ENCODE data around the gene INPP4A.

INPP4A gene

GRCh38 chr2:98441706-98442450 is 2.8 kb upstream of the INPP4A start:
- no peak overlapping the region for H3K9ac ChIP-seq (ENCODE audit: low read depth, low read length)
- H3K27me3 ChIP-seq (ENCODE audit: insufficient read depth, low read length) = no peaks in the 10 kb centered on the region
- peaks cover 5% of the 10 kb centered on the region for H3K9me3 ChIP-seq (ENCODE audit: insufficient read depth, low read depth, low read length)
- H3K36me3 ChIP-seq (ENCODE audit: insufficient read depth, low read depth, low read length) = no peaks in the 10 kb centered on the region
- peaks cover 30% of the 10 kb centered on the region; the same call in 1 of the 2 replicates for H3K4me1 ChIP-seq (ENCODE audit: insufficient read depth, low read length)
- H3K4me3 ChIP-seq (ENCODE audit: low read length) = peak overlapping the region; percentile 4; the same call in 1 of the 2 replicates
- no peak overlapping the region for H3K27ac ChIP-seq (ENCODE audit: low read length)

DNA sequence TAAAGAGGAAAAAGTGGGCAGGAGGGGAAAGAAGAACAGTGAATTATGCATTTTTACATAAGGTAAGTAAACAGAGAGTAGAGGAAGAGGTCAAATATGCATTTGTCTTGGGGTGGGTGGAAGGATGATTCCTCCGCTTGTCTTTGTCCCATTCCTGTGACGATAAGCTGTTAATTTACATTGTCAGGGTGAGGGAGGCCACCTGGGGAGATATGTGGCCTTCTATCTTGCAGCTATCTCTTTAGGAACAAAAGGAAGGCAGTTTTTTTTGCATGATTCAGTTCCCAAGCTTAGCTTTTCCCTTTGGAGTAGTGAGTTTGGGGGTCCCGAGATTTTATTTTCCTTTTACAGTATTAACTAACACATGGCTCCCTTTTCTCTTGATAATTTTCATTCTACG is 2.2 kb upstream of the INPP4A start:
- Histone ChIP-seq H3K4me1 (ENCODE audit: insufficient read depth, low read length) (peaks cover 28% of the 10 kb centered on the region; the same call in 1 of the 2 replicates), H3K27ac (ENCODE audit: low read length) (no peak overlapping the region), H3K27me3 (ENCODE audit: insufficient read depth, low read length) (no peaks in the 10 kb centered on the region), H3K4me3 (ENCODE audit: low read length) (peak overlapping the region; percentile 4; the same call in 1 of the 2 replicates), H3K9ac (ENCODE audit: low read depth, low read length) (no peak overlapping the region), H3K9me3 (ENCODE audit: insufficient read depth, low read depth, low read length) (peaks cover 5% of the 10 kb centered on the region), H3K36me3 (ENCODE audit: insufficient read depth, low read depth, low read length) (no peaks in the 10 kb centered on the region)

DNA sequence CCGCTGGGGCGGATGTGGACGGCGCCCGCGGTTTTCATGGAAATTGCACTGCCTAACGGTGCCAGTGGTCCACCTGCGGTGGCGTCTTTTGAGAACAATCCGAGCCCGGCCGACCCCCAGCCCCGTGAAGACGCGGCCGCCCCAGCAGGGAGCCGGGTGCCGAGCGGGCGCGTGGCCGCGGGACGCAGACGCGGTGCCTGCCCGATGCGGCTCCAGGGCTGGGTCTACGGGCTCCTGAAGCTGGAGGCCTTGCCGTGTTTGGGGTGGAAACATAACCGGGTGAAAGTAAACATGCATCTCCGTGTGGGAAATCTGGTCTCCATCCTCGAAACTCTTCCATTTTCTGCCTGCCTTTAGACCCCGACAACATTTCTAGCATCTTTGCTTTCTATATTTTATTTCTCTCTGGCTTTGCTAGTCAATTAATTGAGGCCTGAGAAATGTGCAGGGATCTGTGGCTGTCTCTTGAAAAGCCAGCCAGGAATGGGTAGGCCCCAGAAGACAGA is 572 bp downstream of the INPP4A start:
- Histone ChIP-seq H3K9ac (ENCODE audit: low read depth, low read length) (peak overlapping the region; percentile 71; the same call in 1 of the 2 replicates), H3K36me3 (ENCODE audit: insufficient read depth, low read depth, low read length) (no peaks in the 10 kb centered on the region), H3K27me3 (ENCODE audit: insufficient read depth, low read length) (no peaks in the 10 kb centered on the region), H3K9me3 (ENCODE audit: insufficient read depth, low read depth, low read length) (no peaks in the 10 kb centered on the region), H3K27ac (ENCODE audit: low read length) (no peak overlapping the region), H3K4me1 (ENCODE audit: insufficient read depth, low read length) (peaks cover 36% of the 10 kb centered on the region; the same call in 1 of the 2 replicates), H3K4me3 (ENCODE audit: low read length) (peak overlapping the region; percentile 83)

- Histone ChIP-seq H3K27ac (ENCODE audit: low read length) (no peak overlapping the region), H3K9me3 (ENCODE audit: insufficient read depth, low read depth, low read length) (no peaks in the 10 kb centered on the region), H3K36me3 (ENCODE audit: insufficient read depth, low read depth, low read length) (no peaks in the 10 kb centered on the region), H3K27me3 (ENCODE audit: insufficient read depth, low read length) (no peaks in the 10 kb centered on the region), H3K9ac (ENCODE audit: low read depth, low read length) (peak overlapping the region; percentile 71; the same call in 1 of the 2 replicates), H3K4me3 (ENCODE audit: low read length) (peak overlapping the region; percentile 83), H3K4me1 (ENCODE audit: insufficient read depth, low read length) (peaks cover 42% of the 10 kb centered on the region; the same call in 1 of the 2 replicates)
Measured at GRCh38 chr2:98445683-98446581, 1.3 kb downstream of the INPP4A start.

DNA sequence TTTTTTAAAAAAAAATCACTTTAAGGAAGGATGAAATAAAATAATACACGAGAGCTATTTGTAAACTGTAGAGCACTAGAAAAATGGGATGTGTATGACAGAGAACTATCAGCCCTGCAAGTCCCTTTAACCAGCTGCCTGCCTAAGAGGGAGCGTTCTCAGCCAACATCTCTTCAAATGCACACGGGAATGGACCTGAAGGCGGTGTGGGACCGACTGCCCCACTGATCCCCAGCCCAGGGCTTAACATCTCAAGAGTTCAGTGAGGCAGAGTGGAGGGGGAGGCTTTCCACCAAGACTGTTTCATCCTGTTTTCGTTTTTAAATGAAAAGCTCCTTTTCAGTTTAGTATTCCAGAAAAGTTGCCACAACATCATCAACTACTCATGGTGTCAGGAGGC is 2.2 kb downstream of the INPP4A start:
- H3K9me3 ChIP-seq (ENCODE audit: insufficient read depth, low read depth, low read length) = no peaks in the 10 kb centered on the region
- H3K27me3 ChIP-seq (ENCODE audit: insufficient read depth, low read length) = no peaks in the 10 kb centered on the region
- no peak overlapping the region for H3K27ac ChIP-seq (ENCODE audit: low read length)
- no peaks in the 10 kb centered on the region for H3K36me3 ChIP-seq (ENCODE audit: insufficient read depth, low read depth, low read length)
- H3K4me3 ChIP-seq (ENCODE audit: low read length) = peak overlapping the region; percentile 83; the same call in 1 of the 2 replicates
- H3K9ac ChIP-seq (ENCODE audit: low read depth, low read length) = no peak overlapping the region; the same call in 1 of the 2 replicates
- peaks cover 49% of the 10 kb centered on the region; the same call in 1 of the 2 replicates for H3K4me1 ChIP-seq (ENCODE audit: insufficient read depth, low read length)

- Histone ChIP-seq H3K27me3 (ENCODE audit: insufficient read depth, low read length) (no peaks in the 10 kb centered on the region), H3K9ac (ENCODE audit: low read depth, low read length) (no peak overlapping the region), H3K4me1 (ENCODE audit: insufficient read depth, low read length) (peaks cover 54% of the 10 kb centered on the region; the same call in 1 of the 2 replicates), H3K27ac (ENCODE audit: low read length) (no peak overlapping the region), H3K36me3 (ENCODE audit: insufficient read depth, low read depth, low read length) (no peaks in the 10 kb centered on the region), H3K4me3 (ENCODE audit: low read length) (no peak overlapping the region), H3K9me3 (ENCODE audit: insufficient read depth, low read depth, low read length) (no peaks in the 10 kb centered on the region)
Measured at GRCh38 chr2:98448441-98449145, 3.9 kb downstream of the INPP4A start.

GRCh38 chr2:98452396-98453027 is 7.9 kb downstream of the INPP4A start:
- Histone ChIP-seq H3K4me1 (ENCODE audit: insufficient read depth, low read length) (peaks cover 49% of the 10 kb centered on the region; the same call in 1 of the 2 replicates), H3K27me3 (ENCODE audit: insufficient read depth, low read length) (no peaks in the 10 kb centered on the region), H3K4me3 (ENCODE audit: low read length) (no peak overlapping the region), H3K36me3 (ENCODE audit: insufficient read depth, low read depth, low read length) (0 out of 2 replicates have a peak, but pooled peaks cover 8% of the 10 kb centered on the region), H3K9ac (ENCODE audit: low read depth, low read length) (no peak overlapping the region), H3K27ac (ENCODE audit: low read length) (no peak overlapping the region), H3K9me3 (ENCODE audit: insufficient read depth, low read depth, low read length) (no peaks in the 10 kb centered on the region)

DNA sequence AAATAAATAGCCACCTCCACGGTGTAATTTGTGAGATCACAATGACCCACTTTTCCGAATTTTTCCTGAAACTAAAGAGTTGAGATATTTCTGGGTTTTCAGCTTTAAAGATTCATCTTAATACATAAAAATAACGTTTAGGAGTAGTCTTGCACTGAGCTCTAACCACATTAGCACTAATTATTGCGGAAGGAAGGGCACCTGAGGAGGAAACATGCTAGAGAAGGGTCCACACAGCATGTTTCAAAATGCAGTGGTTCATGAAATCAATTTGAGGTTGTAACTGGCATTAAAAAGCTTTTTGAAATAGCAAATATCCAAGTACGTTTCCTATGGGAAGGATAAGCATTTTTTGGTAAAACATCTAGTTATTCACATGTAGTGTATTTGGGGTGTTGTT is 8.4 kb downstream of the INPP4A start:
- Histone ChIP-seq H3K9ac (ENCODE audit: low read depth, low read length) (no peak overlapping the region), H3K27ac (ENCODE audit: low read length) (no peak overlapping the region), H3K4me3 (ENCODE audit: low read length) (no peak overlapping the region), H3K27me3 (ENCODE audit: insufficient read depth, low read length) (no peaks in the 10 kb centered on the region), H3K9me3 (ENCODE audit: insufficient read depth, low read depth, low read length) (no peaks in the 10 kb centered on the region), H3K4me1 (ENCODE audit: insufficient read depth, low read length) (peaks cover 49% of the 10 kb centered on the region; the same call in 1 of the 2 replicates), H3K36me3 (ENCODE audit: insufficient read depth, low read depth, low read length) (0 out of 2 replicates have a peak, but pooled peaks cover 8% of the 10 kb centered on the region)

DNA sequence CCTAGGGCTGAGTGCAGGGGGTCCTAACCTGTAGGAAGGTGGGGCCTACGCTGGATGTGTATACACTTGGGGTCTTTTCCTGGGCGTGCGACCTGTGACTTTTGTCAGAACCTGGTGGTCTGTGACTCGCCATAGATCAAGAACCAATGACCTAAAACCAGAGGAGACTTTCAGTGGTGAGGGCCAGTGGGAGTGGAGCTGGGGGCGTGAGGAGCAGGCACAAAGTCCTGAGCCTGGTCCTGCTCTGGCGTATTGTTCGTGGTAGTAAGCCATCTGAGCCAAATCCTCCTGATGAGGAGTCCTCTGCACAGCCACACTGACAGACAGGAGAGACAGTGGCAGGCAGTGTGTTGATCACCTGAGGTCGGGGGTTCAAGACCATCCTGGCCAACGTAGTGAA is 8.9 kb downstream of the INPP4A start:
- H3K4me1 ChIP-seq (ENCODE audit: insufficient read depth, low read length) = peaks cover 49% of the 10 kb centered on the region; the same call in 1 of the 2 replicates
- no peak overlapping the region for H3K9ac ChIP-seq (ENCODE audit: low read depth, low read length)
- H3K9me3 ChIP-seq (ENCODE audit: insufficient read depth, low read depth, low read length) = no peaks in the 10 kb centered on the region
- H3K36me3 ChIP-seq (ENCODE audit: insufficient read depth, low read depth, low read length) = 0 out of 2 replicates have a peak, but pooled peaks cover 8% of the 10 kb centered on the region
- no peak overlapping the region for H3K27ac ChIP-seq (ENCODE audit: low read length)
- H3K27me3 ChIP-seq (ENCODE audit: insufficient read depth, low read length) = no peaks in the 10 kb centered on the region
- H3K4me3 ChIP-seq (ENCODE audit: low read length) = no peak overlapping the region

DNA sequence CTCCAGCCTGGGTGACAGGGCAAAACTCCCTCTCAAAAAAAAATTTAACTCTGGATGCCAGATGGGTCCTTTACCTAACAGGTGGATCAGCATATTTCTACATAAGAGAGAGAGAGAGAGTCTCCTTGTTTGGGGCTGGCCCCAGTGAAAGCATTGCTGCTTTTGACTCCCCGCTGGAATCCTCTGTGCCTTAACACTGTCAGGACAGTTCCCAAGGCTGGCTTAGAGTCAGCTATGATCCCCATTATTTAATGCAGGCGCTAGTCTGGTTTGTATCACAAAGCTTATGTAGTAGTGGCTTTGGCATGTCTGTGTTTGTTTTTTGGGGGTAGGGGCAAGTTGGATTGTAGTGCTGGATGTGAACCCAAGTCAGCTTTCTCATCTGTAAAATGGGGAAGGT is 9.4 kb downstream of the INPP4A start:
- Histone ChIP-seq H3K9ac (ENCODE audit: low read depth, low read length) (peak overlapping the region; percentile 52; the same call in 1 of the 2 replicates), H3K36me3 (ENCODE audit: insufficient read depth, low read depth, low read length) (0 out of 2 replicates have a peak, but pooled peaks cover 8% of the 10 kb centered on the region), H3K4me3 (ENCODE audit: low read length) (peak overlapping the region; percentile 25; the same call in 1 of the 2 replicates), H3K27ac (ENCODE audit: low read length) (peak overlapping the region; percentile 10), H3K4me1 (ENCODE audit: insufficient read depth, low read length) (peaks cover 44% of the 10 kb centered on the region; the same call in 1 of the 2 replicates), H3K27me3 (ENCODE audit: insufficient read depth, low read length) (no peaks in the 10 kb centered on the region), H3K9me3 (ENCODE audit: insufficient read depth, low read depth, low read length) (no peaks in the 10 kb centered on the region)
